HepG2 (cell line): ENCODE data around the gene HIPK2. TPM values are rescaled to one million over a fixed set of nuclear protein-coding genes. Genes with fewer than 3 reads are reported as not detected.

Experiments
- KIAA2018 ChIP-seq: sonication (generic); formaldehyde crosslinking; IDR thresholded peaks from 2 replicates; pipeline ENCODE4 v1.5.0; 2020; ENCODE audit warnings: mild to moderate bottlenecking, missing genetic modification reagents, borderline replicate concordance
- PATZ1 ChIP-seq: sonication (generic); formaldehyde crosslinking; IDR thresholded peaks from 2 replicates; pipeline ENCODE4 v1.4.0; 2020; ENCODE audit warnings: missing genetic modification reagents
- ZBTB26 ChIP-seq: IDR thresholded peaks from 2 replicates; pipeline ENCODE4 v1.6.1; 2016; ENCODE audit warnings: missing compliant biosample characterization, missing genetic modification reagents, borderline replicate concordance
- ZBTB34 ChIP-seq: sonication (generic); formaldehyde crosslinking; IDR thresholded peaks from 2 replicates; pipeline ENCODE4 v1.8.0; 2022; ENCODE audit warnings: mild to moderate bottlenecking, missing genetic modification reagents
- ZNF136 ChIP-seq: sonication (generic); formaldehyde crosslinking; IDR thresholded peaks from 2 replicates; pipeline ENCODE4 v1.8.1; 2022; ENCODE audit warnings: low read depth, mild to moderate bottlenecking, moderate library complexity, missing genetic modification reagents
- polyA plus RNA-seq, 8 experiments: library from polyadenylated mRNA; depleted of rRNA in 3 of 8; stranded (reverse) in 7 of 8; unstranded in 1 of 8; fragments of >200 nt; fragmentation: Illumina TruSeq in 4 of 8; extraction: Trizol in 4 of 8; gene quantifications; 2 replicates each; pipeline versions ENCODE4 v1.2.1 to v1.2.3, GENCODE V29; 2011 to 2016; ENCODE audit warnings: low read depth in 4 of 8, missing spikeins in 1 of 8, mixed read lengths in 1 of 8; ENCODE audit not compliant: insufficient read depth in 1 of 8
- total RNA-seq, 5 experiments: library from RNA; depleted of rRNA; stranded (reverse); fragments of >200 nt; fragmentation: Illumina TruSeq; extraction: Trizol; gene quantifications; 2 replicates each; pipeline ENCODE4 v1.2.3, GENCODE V29; 2016; ENCODE audit warnings: low read depth in 1 of 5

Gene HIPK2
- total and polyA plus RNA-seq, 2 of the 13 experiments (the other 11 are each of a cell fraction or from before 2014, with no cell fraction given): 14.4 to 20.2 TPM

- TF ChIP-seq KIAA2018 (no peak), PATZ1 (CRISPR knock-in tag) (no peak), ZBTB34 (no peak), ZBTB26 (CRISPR knock-in tag) (no peak), ZNF136 (CRISPR knock-in tag) (no peak)
These were observed 32.8 kb downstream of the HIPK2 start (continued) for GRCh38 chr7:139744768-139745677.
